ENCODE results near the gene NDEL1.

- TF ChIP-seq EZH2phosphoT487 (IDR thresholded peaks at IDR 0.05; ENCODE audit: low read depth) (no peak), CTCF (IDR thresholded peaks at IDR 0.05; ENCODE audit: low read depth, low read length) (no peak)
Observed at GRCh38 chr17:8458128-8458527, 22.4 kb downstream of the NDEL1 start.
